IMR-90 (cell line): Measurements from ENCODE around the gene TP53I11. TPM values are rescaled to one million over a fixed set of nuclear protein-coding genes. Genes with fewer than 3 reads are reported as not detected.

ENCODE experiments used
- ATAC-seq: fragments of 200-7000 bp; cut with Tn5 transposase; 2 replicates; pipeline ENCODE4 v1.9.1; 2020; ENCODE audit warnings: low read depth, mild to moderate bottlenecking, moderate library complexity
- BruUV-seq: library from RNA; stranded (reverse); fragments of 400-500 nt; replicated peaks from 2 replicates; lab custom pipeline; 2021; lab: Mats Ljungman, UMichigan
- CTCF ChIA-PET: fragments of 300-600 bp; formaldehyde crosslinking; extraction: SDS; loops from one replicate; lab custom pipeline; 2021; ENCODE audit warnings: antibody characterized with exemption; lab: Yijun Ruan, JAX
- POLR2A ChIA-PET: fragments of 300-600 bp; sonication (Branson Sonifier 250); formaldehyde crosslinking; loops from one replicate; lab custom pipeline; 2022; ENCODE audit warnings: antibody characterized with exemption; ENCODE audit not compliant: unreplicated experiment; lab: Charles Lee
- DNase-seq: peaks from one replicate; pipeline ENCODE4 v3.0.0; 2013
- H2AFZ ChIP-seq: replicated peaks from 2 replicates; pipeline ENCODE3; 2013; ENCODE audit warnings: low read length, mild to moderate bottlenecking; ENCODE audit not compliant: poor library complexity
- H2AK5ac ChIP-seq: 2 replicates; pipeline ENCODE4 v1.6.1; 2013; ENCODE audit warnings: low read depth, low read length, inconsistent platforms
- H2AK9ac ChIP-seq: replicated peaks from 2 replicates; pipeline ENCODE3; 2013; ENCODE audit warnings: mild to moderate bottlenecking, low read depth, low read length, moderate library complexity; ENCODE audit not compliant: poor library complexity
- H2BK120ac ChIP-seq: 2 replicates; pipeline ENCODE4 v1.6.1; 2013; ENCODE audit warnings: low read depth, low read length, inconsistent platforms
- H2BK15ac ChIP-seq: 3 replicates; pipeline ENCODE4 v1.6.1; 2013; ENCODE audit warnings: low read depth, low read length, inconsistent platforms
- H2BK20ac ChIP-seq: 2 replicates; pipeline ENCODE4 v1.6.1; 2013; ENCODE audit warnings: low read depth, mild to moderate bottlenecking, inconsistent platforms, low read length, moderate library complexity
- H2BK5ac ChIP-seq: 2 replicates; pipeline ENCODE4 v1.6.1; 2013; ENCODE audit warnings: mild to moderate bottlenecking, low read depth, low read length, inconsistent platforms; ENCODE audit not compliant: poor library complexity, severe bottlenecking
- H3K14ac ChIP-seq: replicated peaks from 2 replicates; pipeline ENCODE4 v1.6.1; 2013; ENCODE audit warnings: low read depth, low read length, inconsistent platforms
- H3K18ac ChIP-seq: 2 replicates; pipeline ENCODE4 v1.6.1; 2013; ENCODE audit warnings: low read depth, low read length, control low read depth
- H3K23ac ChIP-seq: 2 replicates; pipeline ENCODE4 v1.6.1; 2013; ENCODE audit warnings: low read depth, low read length, inconsistent platforms
- H3K27ac ChIP-seq: 2 replicates; pipeline ENCODE4 v1.5.1; 2013; ENCODE audit warnings: mild to moderate bottlenecking, control low read depth, low read length; ENCODE audit not compliant: insufficient read depth
- H3K27me3 ChIP-seq: 2 replicates; pipeline ENCODE4 v1.6.1; 2013; ENCODE audit warnings: low read length; ENCODE audit not compliant: control insufficient read depth, insufficient read depth
- H3K36me3 ChIP-seq: 2 replicates; pipeline ENCODE4 v1.6.1; 2013; ENCODE audit warnings: low read length, mixed read lengths; ENCODE audit not compliant: control insufficient read depth, insufficient read depth
- H3K4ac ChIP-seq: 2 replicates; pipeline ENCODE4 v1.6.1; 2013; ENCODE audit warnings: low read depth, low read length, inconsistent platforms
- H3K4me1 ChIP-seq: 2 replicates; pipeline ENCODE4 v1.6.1; 2013; ENCODE audit warnings: low read length, mixed read lengths; ENCODE audit not compliant: control insufficient read depth, insufficient read depth
- H3K4me2 ChIP-seq: 2 replicates; pipeline ENCODE4 v1.6.1; 2013; ENCODE audit warnings: low read depth, mild to moderate bottlenecking, control low read depth, low read length, moderate library complexity
- H3K4me3 ChIP-seq: 2 replicates; pipeline ENCODE4 v1.5.1; 2013; ENCODE audit warnings: low read depth, mild to moderate bottlenecking, control low read depth, low read length, moderate library complexity; ENCODE audit not compliant: insufficient read depth
- H3K56ac ChIP-seq: 2 replicates; pipeline ENCODE4 v1.6.1; 2013; ENCODE audit warnings: low read length, inconsistent platforms; ENCODE audit not compliant: insufficient read depth; ENCODE audit errors: extremely low read depth
- H3K79me1 ChIP-seq, 2 experiments: 2 replicates each; pipeline ENCODE4 v1.6.1; 2013; ENCODE audit warnings: low read length in 2 of 2, inconsistent platforms in 1 of 2, low read depth in 1 of 2
- H3K9ac ChIP-seq: 2 replicates; pipeline ENCODE4 v1.6.1; 2013; ENCODE audit warnings: low read depth, low read length, control low read depth
- H3K9me1 ChIP-seq: 2 replicates; pipeline ENCODE4 v1.6.1; 2013; ENCODE audit warnings: low read length, inconsistent platforms; ENCODE audit not compliant: insufficient read depth
- H3K9me3 ChIP-seq: 2 replicates; pipeline ENCODE4 v1.6.1; 2013; ENCODE audit warnings: low read length; ENCODE audit not compliant: control insufficient read depth, insufficient read depth
- H4K20me1 ChIP-seq: 2 replicates; pipeline ENCODE4 v1.6.1; 2013; ENCODE audit warnings: low read length, inconsistent platforms; ENCODE audit not compliant: insufficient read depth
- H4K5ac ChIP-seq: 2 replicates; pipeline ENCODE4 v1.6.1; 2013; ENCODE audit warnings: mild to moderate bottlenecking, low read depth, low read length, control low read depth
- H4K8ac ChIP-seq, 2 experiments: 2 replicates each; pipeline ENCODE4 v1.6.1; 2013; ENCODE audit warnings: low read depth in 2 of 2, low read length in 2 of 2, control low read depth in 1 of 2, inconsistent platforms in 1 of 2
- H4K91ac ChIP-seq: 2 replicates; pipeline ENCODE4 v1.6.1; 2013; ENCODE audit warnings: low read depth, low read length, inconsistent platforms; ENCODE audit not compliant: insufficient read depth
- BHLHE40 ChIP-seq: fragments of 150-350 bp; IDR thresholded peaks from 2 replicates; pipeline ENCODE4 v1.6.1; 2016; ENCODE audit warnings: mild to moderate bottlenecking, low read depth, low read length
- SMC3 ChIP-seq: fragments of 150-350 bp; IDR thresholded peaks from 2 replicates; pipeline ENCODE4 v1.6.1; 2016; ENCODE audit warnings: low read depth, mild to moderate bottlenecking, antibody characterized with exemption, low read length, moderate library complexity
- WGBS, 2 experiments: methylation state at CpG; one replicate each; pipeline versions ENCODE4 v1.1.5 to v1.1.7; 2013; ENCODE audit warnings: missing lambda C conversion rate in 2 of 2; ENCODE audit not compliant: insufficient read length in 1 of 2; ENCODE audit errors: extremely low coverage in 2 of 2; 5-methylcytosine and 5-hydroxymethylcytosine counted together
- dilution Hi-C: fragments of 300-500 bp; cut with HindIII; formaldehyde crosslinking; loops from one replicate; pipeline ENCODE4 v1.14.3; 2018; ENCODE audit warnings: low sequenced_read_pairs; ENCODE audit not compliant: unreplicated experiment
- in situ Hi-C: fragments of 300-500 bp; cut with MboI; formaldehyde crosslinking; loops from 3 replicates; pipeline ENCODE4 v1.14.3; 2019; ENCODE audit warnings: low sequenced_read_pairs, inconsistent platforms, mixed read lengths
- intact Hi-C: fragments of 100-400 bp; cut with micrococcal nuclease; formaldehyde crosslinking; loops from 2 replicates; pipeline ENCODE4 v1.10.0; 2022
- polyA plus RNA-seq, 3 experiments: library from polyadenylated mRNA; depleted of rRNA; stranded (reverse); fragments of >200 nt; gene quantifications; 2 replicates each; pipeline ENCODE4 v1.2.3, GENCODE V29; 2012; ENCODE audit warnings: low replicate concordance in 1 of 3
- total RNA-seq: library from RNA; depleted of rRNA; stranded (reverse); fragments of >200 nt; gene quantifications from 2 replicates; pipeline ENCODE4 v1.2.3, GENCODE V29; 2012
- TF ChIP-seq, protein P1 (sequence below): conservative IDR thresholded peaks from 2 replicates; pipeline ENCODE4 v1.5.1; 2012; ENCODE audit warnings: mild to moderate bottlenecking, low read depth, low read length, improper control_type of control experiment
- TF ChIP-seq, protein P2 (sequence below): fragments of 150-350 bp; IDR thresholded peaks from 2 replicates; pipeline ENCODE4 v1.6.1; 2017; ENCODE audit warnings: mild to moderate bottlenecking, antibody characterized with exemption, low read length, low read depth

Gene TP53I11
- total and polyA plus RNA-seq, 2 of the 4 experiments (the other 2 are of a cell fraction), result 3.9 to 22.0 TPM

DNA sequence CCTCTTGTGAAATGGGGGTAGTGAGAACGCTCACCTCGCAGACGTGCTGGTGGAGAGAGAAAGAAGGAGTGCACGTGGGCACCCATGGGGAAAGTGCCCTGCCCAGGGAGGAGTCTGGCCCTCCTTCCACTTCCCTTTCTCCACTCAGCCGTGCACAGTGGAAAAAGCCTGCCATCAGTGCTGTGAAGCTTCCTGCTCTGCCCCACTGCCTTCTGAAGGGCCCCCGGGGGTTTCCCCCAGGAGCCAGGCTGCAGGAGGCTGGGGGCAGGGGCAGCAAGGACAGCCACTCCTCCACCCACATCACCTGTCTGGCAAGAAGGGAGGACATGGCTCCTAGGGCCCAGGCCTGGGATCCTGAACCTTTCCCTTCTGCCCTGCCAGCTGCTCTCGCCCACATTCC is 7.6 kb downstream of the TP53I11 start:
- H2BK15ac ChIP-seq, result no peak overlapping the region
- ATAC-seq (no peak), DNase-seq (no peak)
- H3K4me1 ChIP-seq, result no peaks in the 10 kb centered on the region; the same call in 1 of the 2 replicates
- BruUV-seq, result no TSS peak
- no peak overlapping the region for H4K91ac ChIP-seq
- no peak overlapping the region for H2AK5ac ChIP-seq
- H3K4ac ChIP-seq, result no peak overlapping the region
- no peak overlapping the region for H2BK120ac ChIP-seq
- peaks cover 65% of the 10 kb centered on the region for H4K20me1 ChIP-seq
- H4K8ac ChIP-seq, result no peak overlapping the region
- no peak overlapping the region for H2AFZ ChIP-seq
- no peak overlapping the region for H3K56ac ChIP-seq
- dilution Hi-C loops (no loop called here), in situ Hi-C loops (no loop called here), intact Hi-C loops (no loop called here)
- H3K36me3 ChIP-seq, result peaks cover 31% of the 10 kb centered on the region; the same call in 1 of the 2 replicates
- no peaks in the 10 kb centered on the region for H3K27me3 ChIP-seq
- no peaks in the 10 kb centered on the region for H3K9me3 ChIP-seq
- H4K5ac ChIP-seq, result no peak overlapping the region
- no peak overlapping the region for H3K4me2 ChIP-seq
- no peak overlapping the region for H2AK9ac ChIP-seq
- no peak overlapping the region for H3K4me3 ChIP-seq
- H3K79me1 ChIP-seq, result peaks cover 13 to 31% of the 10 kb centered on the region in 2 experiments
- no peak overlapping the region for H3K27ac ChIP-seq
- CTCF ChIA-PET, result no interaction called here
- no peak overlapping the region for H3K9ac ChIP-seq
- H3K14ac ChIP-seq, result no peak overlapping the region
- 83% methylated on average over 1 of the region's 7 CpGs; no CpG with 5 or more reads in 1 of the 2 experiments for WGBS, 2 experiments
- H2BK20ac ChIP-seq, result no peak overlapping the region
- POLR2A ChIA-PET, result no interaction called here
- H3K9me1 ChIP-seq, result peaks cover 7% of the 10 kb centered on the region
- H2BK5ac ChIP-seq, result no peak overlapping the region
- TF ChIP-seq, protein P1, sequence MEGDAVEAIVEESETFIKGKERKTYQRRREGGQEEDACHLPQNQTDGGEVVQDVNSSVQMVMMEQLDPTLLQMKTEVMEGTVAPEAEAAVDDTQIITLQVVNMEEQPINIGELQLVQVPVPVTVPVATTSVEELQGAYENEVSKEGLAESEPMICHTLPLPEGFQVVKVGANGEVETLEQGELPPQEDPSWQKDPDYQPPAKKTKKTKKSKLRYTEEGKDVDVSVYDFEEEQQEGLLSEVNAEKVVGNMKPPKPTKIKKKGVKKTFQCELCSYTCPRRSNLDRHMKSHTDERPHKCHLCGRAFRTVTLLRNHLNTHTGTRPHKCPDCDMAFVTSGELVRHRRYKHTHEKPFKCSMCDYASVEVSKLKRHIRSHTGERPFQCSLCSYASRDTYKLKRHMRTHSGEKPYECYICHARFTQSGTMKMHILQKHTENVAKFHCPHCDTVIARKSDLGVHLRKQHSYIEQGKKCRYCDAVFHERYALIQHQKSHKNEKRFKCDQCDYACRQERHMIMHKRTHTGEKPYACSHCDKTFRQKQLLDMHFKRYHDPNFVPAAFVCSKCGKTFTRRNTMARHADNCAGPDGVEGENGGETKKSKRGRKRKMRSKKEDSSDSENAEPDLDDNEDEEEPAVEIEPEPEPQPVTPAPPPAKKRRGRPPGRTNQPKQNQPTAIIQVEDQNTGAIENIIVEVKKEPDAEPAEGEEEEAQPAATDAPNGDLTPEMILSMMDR, result no peak
- no peak for TF ChIP-seq BHLHE40
- TF ChIP-seq, protein P2, sequence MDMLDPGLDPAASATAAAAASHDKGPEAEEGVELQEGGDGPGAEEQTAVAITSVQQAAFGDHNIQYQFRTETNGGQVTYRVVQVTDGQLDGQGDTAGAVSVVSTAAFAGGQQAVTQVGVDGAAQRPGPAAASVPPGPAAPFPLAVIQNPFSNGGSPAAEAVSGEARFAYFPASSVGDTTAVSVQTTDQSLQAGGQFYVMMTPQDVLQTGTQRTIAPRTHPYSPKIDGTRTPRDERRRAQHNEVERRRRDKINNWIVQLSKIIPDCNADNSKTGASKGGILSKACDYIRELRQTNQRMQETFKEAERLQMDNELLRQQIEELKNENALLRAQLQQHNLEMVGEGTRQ, result no peak
- no peak for TF ChIP-seq SMC3
- no peak overlapping the region for H3K18ac ChIP-seq
- no peak overlapping the region for H3K23ac ChIP-seq
